COLO829 (cell line): ENCODE data around the gene SLC7A10.
"Not testable (repeated sequence)": the region's sequence is repeated elsewhere in the genome, so short reads cannot be mapped to it uniquely, and the experiment has no call there.

Experiments used
- DNase-seq: peaks from one replicate; pipeline ENCODE4 v3.0.0; 2012; ENCODE audit warnings: low spot score

SLC7A10 gene

DNA sequence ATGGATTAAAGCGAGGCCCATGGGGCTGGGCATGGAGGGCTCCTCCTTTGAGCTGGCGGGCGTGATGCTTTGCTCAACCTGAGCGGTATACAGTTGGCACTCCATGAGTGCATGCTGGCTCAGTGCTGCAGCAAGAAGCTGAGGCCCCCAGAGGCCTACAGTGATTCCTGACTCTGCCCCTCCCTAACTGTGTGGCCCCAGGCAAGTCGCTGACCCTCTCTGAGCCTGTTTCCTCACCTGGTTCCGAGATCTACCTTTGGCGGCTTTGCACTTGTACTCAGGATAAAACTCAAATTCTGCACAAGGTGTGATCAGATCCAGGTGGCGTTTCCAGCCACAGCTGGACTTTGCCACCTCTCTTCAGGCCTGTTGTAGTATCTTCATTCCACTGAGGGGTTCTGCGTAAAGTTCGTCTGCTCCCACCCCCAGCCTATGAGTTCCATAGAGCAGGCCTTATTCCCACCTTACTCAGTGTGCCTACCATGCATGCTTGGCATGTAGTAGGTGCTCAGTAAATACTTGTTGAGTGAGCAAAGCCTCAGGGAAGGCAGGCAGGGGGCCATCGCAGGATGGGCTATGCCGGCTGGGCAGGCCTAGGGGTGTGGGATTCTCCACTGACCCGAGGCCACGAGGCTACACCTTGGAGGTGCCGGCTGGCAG lies 23.6 kb downstream of the SLC7A10 start:
- no peak for DNase-seq

DNA sequence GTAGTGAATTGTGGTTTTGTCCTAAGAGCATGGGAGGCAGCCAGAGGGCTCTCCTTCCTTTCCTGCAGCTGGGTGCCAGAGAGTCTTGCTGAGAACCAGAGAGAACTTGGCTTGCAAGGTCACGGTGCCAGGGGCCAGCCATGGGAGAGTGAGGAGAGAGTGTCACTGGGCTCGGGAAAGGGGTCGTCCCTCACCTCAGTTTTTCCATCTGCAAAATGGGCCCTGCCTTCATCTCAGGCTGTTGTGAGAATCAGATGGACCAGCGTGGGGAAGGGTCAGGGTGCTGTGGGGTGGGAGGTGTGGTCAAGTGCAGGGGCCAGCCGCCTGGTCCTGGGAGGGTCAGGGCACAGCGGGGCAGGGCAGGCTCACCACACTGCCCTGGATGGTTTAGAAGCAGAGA lies 24.2 kb downstream of the SLC7A10 start:
- no peak for DNase-seq

DNA sequence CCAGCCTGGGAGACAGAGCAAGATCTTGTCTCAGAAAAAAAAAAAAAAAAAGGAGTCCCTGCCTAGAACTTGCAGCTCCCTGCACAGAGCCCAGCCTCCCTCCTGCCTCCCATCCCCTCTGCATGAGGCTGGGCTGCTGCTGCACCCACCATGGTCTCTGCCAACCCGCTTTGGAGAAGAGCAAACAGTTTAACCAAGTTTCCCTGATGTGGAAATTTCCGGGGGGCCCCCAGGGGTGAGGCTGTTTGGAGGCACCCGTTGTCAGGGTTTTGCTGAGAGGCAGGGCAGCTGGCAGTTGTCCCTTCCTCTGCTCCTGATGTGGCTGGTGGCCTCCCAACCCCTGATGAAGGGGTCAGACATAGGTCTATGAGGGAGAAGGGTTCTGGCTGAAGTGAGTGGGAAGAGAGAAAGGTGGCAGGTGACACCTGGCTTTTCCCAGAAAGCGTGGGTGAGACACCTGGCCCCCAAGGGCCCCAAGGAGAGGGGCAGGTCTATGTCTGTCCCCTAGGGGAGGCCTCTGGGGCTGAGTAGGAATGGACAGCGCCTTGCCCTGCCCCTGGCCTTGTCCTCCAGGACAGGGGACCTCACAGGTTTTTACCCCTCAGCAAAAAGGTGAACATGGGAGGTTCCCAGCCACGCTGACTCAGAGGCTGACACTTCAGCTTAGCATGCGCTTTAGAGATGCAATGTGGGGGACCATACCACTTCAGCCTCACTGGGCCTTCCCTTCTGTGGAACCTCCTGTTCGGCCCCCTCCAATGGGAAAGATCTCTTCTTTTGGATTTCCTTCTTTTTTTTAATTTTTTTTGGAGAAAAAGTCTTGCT lies 26.0 kb downstream of the SLC7A10 start:
- no peak for DNase-seq

DNA sequence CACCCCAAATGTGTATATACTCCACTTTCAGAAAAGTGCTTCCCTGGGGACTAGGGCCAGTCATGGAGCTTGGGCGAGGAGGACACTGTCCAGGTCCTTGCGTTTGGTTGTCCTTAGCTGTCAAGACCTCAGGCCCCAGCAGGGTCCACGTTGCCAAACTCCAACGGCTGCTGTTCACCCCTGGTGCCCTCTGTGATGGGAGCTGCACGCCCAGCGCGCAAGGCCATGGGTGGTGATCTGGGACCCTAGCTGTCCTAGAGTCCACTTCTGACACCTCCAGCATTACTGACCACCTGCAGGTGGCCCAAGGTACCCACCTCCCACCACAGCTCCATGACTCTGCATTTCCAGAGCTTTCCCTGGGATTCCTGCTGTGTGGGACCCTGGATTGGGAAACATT lies 27.5 kb downstream of the SLC7A10 start:
- no peak for DNase-seq

DNA sequence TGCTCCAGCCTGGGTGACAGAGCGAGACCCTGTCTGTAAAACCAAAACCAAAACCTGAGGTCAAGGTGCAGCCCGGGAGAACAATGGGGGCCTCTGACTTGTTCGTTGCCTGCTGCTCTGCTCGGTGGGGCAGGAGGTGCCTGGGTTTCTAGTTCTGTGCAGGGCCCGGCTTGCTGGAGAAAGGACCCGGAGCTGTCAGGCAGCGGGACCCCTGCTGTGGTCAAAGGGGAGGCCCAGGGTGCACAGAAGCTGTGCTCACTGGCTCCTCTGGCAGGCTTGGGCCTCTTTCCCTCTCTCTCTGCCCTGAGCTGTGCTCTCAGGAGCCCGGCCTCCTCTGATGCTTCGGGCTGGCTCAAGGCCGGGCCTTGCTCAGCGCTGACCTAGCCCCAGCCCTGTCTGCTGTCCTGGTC lies 28.1 kb downstream of the SLC7A10 start:
- no peak for DNase-seq

DNA sequence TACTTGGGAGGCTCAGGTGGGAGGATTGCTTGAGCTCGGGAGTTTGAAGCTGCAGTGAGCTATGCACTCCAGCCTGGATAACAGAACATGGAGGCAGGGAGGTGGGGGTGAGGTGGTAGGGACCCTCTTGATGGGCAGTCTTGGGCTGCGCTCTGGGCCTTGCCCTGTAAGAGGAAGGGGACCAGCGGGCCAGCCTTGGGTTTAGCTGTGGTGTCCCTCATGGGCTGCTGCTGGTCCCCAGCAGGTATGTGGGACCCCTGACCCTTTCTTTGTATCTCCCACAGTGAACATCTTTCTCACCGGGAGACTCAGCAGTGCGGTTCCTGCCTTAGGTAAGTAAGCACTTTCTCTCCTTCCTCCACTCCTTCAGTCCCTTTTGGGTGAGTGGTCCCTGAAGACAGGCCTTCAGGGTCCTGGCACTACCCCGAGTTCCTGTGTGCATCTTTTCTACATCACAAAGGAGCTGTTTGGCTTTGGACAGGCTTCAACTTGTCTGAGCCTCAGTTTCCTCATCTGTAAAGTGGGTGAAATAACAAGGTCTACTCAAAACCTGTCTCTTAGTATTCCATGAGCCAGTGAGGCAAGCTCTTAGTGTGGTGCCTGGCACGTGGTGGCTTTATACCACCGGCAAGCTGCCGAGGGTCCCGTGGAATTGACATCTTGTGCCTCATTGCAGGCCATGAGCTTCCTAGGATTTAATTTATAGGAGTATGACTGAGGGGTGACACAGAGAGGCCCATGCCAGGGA lies 29.0 kb downstream of the SLC7A10 start:
- no peak for DNase-seq

DNA sequence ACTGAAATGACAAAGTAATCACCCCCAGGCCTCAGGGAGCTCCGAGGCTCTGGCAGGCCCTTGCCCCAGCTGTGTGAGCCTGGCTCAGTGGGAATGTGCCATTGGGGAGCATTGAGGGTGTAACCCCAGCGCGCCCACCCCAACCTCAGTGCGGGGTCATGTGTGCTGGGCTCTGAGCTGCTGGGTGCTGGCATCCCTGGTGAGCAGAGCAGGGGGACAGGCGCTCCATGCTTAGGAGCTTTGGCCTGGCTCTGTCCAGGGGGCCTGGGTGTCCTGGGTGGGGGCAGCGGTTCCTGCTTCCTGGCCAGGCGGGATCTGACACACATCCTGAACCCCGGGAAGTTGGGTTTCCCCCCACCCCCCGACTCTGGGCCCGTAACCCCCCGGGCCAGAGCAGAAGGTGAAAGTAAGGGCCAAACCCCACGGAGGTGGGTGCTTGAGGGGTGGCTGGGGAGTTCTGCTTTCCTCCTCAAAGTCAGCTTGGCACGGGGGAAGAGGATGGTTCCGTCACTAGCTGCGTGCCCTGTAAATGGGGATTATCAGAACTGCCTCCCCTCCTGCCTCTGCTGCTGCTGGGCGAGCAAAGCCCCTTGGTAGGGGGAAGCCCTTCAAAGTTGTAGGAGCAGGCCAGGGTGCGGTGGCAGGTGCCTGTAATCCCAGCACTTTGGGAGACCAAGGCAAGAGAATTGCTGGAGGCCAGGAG lies 29.9 kb downstream of the SLC7A10 start:
- no peak for DNase-seq

DNA sequence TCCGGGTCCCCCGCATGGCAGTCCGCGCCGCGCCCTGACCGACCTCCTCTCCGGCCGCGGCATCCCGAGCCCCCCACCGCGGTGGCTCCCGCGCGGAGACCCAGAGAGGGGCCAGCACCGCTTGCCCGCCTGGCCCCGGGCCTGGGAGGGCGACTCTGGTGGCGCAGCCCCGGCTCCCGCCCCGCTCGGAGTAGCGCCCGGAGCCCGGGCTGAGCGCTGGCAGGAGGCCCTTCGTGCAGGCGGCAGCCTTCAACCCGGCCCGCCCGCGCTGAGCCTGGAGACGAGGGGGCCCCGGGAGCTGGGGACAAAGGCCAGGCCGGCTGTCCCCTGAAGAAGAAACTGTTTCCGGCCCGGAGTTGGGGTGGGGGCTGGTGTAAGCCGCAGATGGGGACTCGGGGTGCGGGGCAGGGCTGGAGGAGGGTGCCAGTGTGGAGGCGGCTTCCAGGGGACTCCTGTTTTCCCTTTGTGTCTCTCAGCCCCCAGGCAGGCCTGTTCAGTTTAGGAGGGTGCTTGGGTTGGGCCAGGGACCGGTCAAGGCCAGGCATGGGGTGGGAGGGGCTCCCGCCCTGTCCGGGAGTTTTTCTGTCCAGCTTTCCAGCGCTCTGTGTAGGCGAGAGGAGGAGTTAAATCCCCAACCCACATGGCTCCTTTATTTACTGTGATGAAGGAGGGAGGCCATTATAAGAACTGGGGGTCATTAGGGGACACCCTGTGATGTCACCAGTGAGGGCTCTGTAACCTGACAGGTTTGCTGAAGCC lies 30.6 kb downstream of the SLC7A10 start:
- no peak for DNase-seq

DNA sequence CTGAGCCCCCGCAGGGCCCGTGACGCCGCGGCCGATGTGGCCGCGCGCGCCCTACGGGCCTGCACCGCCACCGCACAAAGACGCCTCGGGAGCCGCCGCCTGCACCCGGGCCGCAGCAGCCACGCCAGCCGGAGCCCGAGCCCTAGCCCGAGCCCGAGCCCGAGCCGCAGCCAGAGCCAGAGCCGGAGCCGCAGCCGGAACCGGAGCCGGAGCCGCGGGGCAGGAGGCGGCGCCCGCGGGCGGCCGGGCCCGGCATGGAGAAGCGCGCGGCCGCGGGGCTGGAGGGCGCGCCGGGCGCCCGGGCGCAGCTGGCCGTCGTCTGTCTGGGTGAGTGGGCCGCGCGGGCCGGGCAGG lies 31.1 kb downstream of the SLC7A10 start:
- DNase-seq: no peak

DNA sequence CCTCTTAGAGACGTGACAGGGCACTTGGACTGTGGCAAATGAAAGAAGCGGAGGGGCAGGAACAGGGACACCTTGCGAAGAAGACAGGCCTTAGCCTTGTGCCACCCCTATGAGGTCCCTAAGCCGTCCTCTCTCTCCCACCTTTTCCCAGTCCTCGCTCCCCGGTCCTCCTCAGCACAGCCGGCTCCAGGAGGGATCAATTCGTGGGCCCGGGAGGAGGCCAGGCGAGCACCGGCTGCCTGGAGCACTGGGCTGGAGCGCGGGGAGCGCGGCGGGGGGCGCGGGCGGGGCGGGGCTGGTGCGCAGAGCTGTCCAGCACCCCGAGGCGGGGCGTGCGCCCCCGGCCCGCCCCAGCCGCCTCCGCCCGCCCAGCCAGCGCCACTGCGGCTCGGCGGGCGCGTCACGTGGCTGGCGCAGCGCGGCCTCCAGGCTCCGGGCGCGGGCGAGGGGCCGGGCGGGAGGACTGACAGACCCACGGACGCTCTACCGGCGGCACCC lies 31.7 kb downstream of the SLC7A10 start, which contains the start of gene LRP3:
Gene LRP3 (plus strand): TSS at position 466 of the 498 bp plus-strand sequence. CDS start 456 bp downstream, outside the sequence.
- DNase-seq: no peak

DNA sequence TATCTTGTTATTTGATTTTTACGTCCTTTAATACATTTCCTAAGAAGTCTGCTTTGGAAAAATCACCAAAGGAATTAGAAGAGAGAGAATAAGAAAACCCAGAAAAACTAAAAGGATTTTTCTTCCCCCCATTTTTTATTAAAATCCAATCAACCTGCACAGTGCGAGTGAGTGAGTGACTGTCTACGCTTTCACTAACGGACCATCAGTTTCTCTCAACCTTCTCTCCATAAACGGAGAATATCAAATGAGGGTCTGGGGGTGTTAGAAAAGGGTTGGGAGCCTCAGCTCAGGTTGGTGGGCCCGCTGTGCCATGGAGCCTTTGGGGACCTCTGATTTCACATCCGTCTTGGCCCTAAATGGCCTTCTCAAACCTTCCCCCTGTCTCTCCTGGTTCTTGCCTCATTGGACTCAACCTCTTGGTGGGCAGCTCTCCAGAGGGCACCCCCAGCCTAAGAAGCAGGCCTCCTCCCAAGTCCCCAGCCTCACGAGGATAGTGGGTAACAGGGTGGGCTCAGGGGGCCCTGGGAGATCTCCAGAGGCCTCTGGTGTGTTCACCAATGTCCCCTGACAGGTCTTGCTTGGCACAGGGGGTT lies 32.3 kb downstream of the SLC7A10 start:
- no peak for DNase-seq

DNA sequence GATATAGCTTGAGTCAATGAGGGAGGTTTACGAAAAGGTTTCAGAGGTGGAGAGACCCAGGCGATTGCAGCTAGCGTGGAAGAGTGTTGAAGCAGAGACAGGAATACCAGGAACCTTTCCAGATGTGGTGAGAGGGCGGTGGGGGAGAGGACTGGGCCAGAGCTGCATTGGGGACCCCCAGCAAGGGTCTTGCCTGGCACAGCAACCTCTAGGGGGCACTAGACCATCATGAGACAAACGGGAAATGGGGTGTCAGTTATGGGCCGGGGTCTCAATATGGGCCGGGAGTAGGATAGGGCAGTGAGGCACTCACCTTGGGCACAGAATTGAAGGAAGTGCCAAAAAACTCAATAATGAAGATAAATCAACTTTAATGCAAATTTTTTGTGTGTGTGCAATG lies 33.6 kb downstream of the SLC7A10 start:
- DNase-seq: no peak

DNA sequence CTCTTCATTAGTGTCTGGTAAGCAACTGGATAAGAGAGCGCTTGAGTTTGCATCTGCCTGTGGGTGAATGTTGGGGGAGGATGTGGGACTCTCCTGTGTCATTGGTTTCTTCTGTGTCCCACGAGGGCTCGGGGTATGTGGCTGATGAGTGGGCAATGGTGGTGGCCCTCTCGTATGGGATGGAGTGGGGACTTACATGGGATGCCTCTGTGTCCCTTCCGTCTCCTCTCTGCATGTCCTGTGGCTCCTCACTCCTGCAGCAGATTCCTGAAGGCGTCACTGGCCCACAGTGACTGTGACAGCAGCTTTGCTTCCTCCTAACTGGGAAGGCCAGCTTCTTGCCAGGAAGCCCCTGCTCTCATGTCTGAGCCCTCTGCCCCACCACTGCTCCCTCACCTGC lies 34.1 kb downstream of the SLC7A10 start:
- no peak for DNase-seq

DNA sequence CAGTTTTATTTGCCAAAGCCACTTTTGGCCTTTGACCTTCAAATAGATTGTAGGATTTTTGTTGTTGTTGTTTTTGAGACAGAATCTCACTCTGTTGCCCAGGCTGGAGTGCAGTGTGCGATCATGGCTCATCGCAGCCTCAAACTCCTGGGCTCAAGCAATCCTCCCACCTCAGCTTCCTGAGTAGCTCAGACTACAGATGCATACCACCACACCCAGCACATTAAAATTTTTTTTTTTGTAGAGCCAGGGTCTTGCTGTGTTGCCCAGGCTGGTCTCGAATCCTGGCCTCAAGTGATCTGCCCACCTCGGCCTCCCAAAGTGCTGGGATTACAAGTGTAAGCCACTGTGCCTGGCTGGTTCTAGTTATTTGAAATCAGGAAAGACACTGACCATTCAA lies 34.6 kb downstream of the SLC7A10 start:
- not testable (repeated sequence) for DNase-seq

DNA sequence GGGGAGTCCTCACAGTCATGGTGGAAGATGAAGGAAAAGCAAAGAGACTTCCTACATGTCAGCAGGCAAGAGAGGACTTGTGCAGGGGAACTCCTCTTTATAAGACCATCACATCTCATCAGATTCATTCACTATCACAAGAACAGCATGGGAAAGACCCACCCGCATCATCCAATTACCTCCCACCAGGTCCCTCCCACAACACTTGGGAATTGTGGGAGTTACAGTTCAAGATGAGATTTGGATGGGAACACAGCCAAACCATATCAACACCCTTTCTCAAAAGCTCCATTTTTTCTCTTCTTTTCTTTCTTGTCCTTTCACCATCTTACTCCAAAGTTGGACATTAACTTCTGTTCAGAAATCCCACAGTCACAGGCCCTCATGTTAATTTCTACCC lies 36.2 kb downstream of the SLC7A10 start:
- no peak for DNase-seq

DNA sequence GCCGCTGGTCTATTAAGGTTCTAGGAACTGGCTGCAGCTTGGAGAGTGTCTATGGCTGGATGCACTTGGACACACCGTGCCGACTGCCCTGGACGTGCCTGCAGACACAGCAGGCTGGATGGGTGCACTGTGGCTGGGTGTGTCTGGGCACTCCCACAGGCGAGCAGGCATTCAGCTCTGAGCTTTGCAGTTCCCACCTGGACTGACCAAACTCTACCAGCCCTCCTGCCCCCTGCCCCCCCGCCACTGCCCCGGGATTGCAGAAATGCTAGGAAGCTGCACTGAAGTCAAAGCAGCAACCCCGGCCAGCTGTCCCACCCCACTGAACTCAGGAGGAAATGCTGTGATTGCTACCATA lies 38.5 kb downstream of the SLC7A10 start:
- DNase-seq: no peak

DNA sequence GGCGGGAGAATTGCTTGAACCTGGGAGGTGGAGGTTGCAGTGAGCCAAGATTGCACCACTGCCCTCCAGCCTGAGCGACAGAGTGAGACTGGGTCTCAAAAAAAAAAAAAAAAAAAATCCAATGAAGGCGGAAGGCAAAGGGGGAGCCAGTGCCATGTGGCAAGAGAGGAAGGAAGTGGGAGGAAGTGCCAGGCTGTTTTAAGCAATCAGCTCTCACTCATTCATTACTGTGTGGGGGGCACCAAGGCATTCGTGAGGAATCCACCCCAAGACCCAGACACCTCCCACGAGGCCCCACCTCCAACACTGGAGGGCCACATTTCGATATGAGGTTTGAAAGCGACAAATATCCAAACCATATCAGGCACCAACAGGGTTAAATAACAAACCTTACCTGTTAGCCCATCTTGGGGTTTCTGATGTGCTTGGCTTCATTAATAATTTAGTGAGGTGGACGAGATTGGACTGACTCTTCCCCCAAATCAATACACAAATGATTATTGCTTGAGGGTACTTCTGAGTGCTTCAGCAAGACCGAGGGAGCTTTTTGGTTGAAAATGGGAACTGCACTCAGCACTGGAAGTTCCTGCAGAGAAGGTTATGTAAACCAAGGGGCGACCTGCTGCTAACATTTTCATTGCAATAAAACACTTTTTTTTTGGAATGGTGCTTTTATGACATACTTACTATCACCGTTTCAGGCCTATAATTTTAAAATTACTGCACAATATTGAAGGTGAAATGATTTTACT lies 39.0 kb downstream of the SLC7A10 start:
- no peak for DNase-seq

DNA sequence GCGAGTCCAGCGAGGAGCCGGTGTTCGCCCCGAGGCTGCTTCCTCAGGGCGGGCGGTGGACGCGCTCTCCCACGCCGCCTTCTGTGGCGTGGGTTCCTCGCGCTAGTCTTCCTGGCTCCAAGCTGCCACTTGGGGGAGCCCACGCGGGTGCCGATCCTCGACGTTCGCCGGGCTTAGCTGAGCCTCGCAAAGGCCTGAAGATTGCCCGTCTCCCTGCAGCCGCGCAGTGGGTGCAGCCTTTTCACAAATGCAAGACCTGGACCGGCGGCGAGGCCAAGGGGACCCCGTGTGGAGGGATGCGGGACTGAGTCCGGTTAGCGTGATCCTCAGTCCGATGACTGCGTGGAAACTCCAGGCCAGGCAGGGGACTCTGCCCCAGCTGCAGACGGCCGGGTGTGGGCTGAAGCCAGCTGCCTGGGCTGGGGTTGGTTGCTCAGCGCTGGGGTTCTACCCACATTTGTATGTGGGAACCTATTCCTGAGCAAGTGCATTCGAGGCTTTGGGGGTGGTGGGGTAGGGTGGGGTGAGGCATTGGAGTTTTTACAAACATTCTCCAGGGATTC lies 48.2 kb downstream of the SLC7A10 start:
- DNase-seq: no peak

DNA sequence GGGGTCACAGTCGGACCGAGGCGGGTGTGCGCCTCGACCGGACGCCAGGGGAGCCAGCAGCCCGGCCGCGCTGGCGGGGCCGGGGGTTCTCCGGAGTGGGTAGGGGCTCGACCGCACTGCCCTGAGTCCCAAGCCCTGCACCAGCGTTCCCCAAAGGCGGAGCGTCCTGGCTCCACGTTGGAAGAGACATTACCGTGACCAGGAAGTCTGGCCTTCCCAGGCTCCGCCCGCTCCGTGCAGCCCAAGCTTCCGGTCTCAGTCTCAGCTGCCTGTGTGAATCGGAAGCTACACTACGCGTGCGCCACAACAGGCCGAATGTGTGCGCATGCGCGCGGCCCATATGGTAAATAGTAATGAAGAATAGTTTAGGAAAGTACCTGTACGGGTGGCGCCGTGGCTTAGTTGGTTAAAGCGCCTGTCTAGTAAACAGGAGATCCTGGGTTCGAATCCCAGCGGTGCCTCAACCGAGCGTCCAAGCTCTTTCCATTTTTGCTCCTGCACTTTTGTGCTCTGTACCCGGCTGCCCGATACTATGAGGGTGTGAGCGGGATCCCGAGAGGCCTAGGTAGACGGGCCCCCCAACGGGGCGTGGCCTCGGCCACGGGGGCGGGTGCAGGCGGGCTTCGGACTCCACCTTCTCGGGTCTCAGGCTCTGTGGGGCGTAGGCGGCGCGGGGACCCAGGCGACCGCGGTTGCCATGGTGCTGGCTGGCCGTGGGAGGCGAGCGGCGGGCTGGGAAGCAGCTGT lies 48.8 kb downstream of the SLC7A10 start:
- DNase-seq: peak; percentile 97
